HG02870 (cell line): ENCODE results near the gene C12orf76.

Experiments
- ATAC-seq: cut with Tn5 transposase; IDR thresholded peaks from one replicate; pipeline ENCODE4 v1.9.1; 2021; ENCODE audit warnings: mild to moderate bottlenecking, moderate library complexity; ENCODE audit not compliant: unreplicated experiment

The C12orf76 gene

DNA sequence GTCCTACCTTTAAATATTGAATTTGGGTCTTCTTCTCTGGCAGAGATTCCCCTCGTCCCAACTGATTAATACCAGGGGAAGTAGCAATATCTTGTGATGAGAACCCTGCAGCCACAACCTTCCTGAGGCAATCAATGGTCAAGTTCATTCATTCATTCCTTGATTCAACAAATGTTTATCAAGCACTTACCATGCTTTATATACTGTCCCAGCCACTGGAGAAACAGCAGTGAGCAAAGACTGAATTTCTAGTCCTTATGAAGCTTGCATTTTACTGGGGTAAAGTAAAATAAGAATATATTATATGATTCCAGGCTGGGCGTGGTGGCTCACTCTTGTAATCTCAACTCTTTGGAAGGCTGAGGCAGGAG, 51.9 kb downstream of the C12orf76 start:
- ATAC-seq = no peak

DNA sequence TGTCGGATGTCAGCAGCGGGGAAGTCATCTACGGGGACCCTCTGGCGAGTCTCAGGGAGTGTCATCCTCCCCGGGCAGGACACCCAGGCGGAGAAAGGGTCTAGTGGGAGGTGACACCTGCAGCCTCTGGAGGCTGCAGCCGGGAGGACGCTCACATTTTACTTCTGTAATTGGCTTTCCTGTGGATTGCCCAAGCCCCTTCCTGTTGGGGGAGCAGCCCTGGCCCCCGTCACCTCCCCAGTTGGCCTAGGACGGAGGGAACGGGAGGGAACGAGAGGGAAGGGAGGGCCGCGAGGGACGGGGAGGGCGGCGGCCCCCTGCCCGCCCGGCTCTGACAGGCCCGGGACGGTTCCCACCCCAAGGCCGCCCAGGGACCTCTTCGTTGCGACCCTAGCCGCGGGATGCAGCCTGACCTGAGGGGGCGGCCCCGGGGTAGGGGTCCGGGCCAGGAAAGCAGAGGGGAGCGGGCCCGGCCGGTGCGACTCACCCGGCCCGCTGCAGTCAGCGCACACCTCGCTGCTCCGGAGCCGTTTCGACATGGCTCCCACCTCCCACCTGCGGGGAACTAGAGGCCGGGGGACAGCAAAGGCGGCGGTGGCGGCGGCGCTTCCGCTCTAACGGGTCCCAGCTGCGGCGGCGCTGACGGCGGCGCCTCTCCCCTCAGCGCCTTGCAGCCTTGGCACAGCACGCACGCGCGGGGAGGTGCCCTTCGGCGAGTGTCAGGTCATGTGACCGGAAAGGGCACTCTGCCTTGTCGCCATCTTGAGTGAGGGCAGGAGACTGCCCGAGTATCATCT, 52.4 kb downstream of the C12orf76 start, which contains the start of gene GIT2:
TSS of gene GIT2 (minus strand) at position 683 of the 797 bp plus-strand sequence. CDS start at position 539, 144 bp downstream.
- ATAC-seq = peak; percentile 54

DNA sequence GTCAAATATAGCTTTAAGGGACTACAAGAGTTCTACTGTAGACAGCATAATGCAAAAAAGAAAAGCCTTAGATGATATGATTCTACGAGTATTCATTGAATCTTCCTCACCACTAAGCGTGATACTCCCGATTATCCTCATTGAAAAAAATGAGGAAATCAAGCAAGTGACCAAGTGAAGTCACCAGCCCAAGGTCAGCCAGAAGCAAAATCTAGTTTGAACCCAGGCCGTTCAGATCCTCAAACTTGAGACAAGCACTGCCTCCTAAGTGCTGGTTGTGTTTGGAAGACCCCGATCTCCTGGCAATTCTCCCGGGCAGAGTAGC, 53.0 kb downstream of the C12orf76 start:
- no peak for ATAC-seq

DNA sequence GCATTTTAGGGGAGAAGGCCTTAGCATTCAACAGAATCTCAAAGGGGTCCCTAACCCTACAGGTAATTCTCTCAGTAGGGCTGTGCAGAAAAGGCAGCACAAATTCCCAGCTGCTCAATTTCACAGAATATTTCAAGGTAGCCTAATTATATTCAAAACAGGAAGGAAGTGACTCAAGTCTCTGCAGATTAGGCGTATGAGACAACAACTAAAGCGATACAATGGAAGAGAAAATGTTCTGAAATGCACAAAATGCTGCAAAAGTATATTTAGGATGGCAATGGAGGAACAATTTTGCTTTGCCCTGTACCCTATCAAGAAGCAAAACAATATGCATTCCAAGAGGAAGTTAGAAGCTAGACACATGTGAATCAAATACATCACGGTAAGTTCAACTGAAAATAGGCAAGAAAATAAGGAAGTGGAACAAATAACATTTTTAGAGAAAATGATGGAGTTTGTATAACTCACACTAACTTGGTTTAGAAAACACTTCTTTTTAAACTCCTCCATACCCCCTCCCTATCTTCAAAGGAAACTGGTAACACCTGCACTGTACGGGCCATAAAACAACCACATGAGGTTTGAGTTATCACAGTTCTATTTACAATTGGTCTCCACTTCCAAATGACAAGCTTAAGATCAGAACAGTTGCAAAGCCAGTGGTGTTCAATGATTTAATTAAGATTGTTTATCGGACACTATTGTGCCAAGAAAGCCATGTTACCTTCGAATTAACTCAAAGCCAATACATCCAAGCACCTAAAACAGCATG, 53.7 kb downstream of the C12orf76 start:
- no peak for ATAC-seq

DNA sequence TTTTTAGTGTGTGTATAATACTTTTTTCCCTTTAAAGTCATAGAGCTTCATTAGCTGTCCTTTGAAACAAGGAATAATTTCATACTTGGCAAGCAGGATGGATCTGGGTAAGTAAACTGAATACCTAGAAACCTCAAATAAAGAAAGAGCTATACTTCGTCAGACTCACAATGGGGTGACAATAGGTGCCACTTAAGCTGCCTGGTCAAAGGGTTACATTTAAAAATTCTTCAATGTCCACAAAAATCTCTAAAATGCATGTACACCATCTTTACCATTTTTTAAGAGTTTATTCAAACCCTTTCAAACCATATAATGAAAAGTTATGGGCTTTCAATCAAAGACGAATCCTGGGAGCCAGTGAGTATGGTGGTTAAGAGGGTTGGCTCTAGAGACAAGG, 55.2 kb downstream of the C12orf76 start:
- ATAC-seq = no peak

DNA sequence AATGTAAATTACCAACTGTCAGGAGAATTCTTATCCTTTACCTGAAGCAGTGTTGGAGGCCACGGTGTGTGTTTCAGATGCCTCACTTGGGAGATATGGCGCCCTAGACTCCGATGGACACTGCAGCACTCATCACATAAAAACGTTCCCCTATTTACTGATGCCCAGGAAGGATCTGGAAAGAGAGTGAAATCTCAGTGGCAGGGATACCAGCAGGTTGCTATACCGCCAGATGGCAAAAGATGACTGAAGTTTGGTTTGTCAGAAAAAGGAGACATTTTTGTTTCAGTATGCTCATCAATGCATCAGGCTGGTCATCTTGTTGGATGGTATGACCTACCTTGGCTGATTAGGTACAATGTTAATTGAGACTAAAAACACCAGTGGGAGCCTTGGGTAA, 56.7 kb downstream of the C12orf76 start:
- ATAC-seq = no peak
